K562 (cell line): ENCODE measurements around the gene IRX3. TPM values are rescaled to one million over a fixed set of nuclear protein-coding genes. Genes with fewer than 3 reads are reported as not detected.

Experiments
- ADNP ChIP-seq: fragments of 200-800 bp; sonication (Bioruptor generic); IDR thresholded peaks from 2 replicates; pipeline ENCODE4 v1.6.1; 2016; ENCODE audit warnings: missing genetic modification characterization, missing compliant biosample characterization
- CEBPG ChIP-seq, 3 experiments: fragments of 200-800 bp in 1 of 3; sonication (Bioruptor generic) in 1 of 3; sonication (generic) in 1 of 3; formaldehyde crosslinking in 1 of 3; IDR thresholded peaks in 2 of 3; conservative IDR thresholded peaks in 1 of 3; 2 replicates each; pipeline versions ENCODE4 v1.6.1 to v1.8.0; 2016 to 2022; ENCODE audit warnings: missing compliant biosample characterization in 2 of 3, missing genetic modification characterization in 2 of 3, mild to moderate bottlenecking in 1 of 3, missing genetic modification reagents in 1 of 3
- ELF2 ChIP-seq: fragments of 250-450 bp; sonication (Bioruptor Pico); IDR thresholded peaks from 2 replicates; pipeline ENCODE4 v1.5.0; 2021; ENCODE audit warnings: mild to moderate bottlenecking
- NCOA6 ChIP-seq: fragments of 450-650 bp; IDR thresholded peaks from 2 replicates; pipeline ENCODE4 v1.6.1; 2017; ENCODE audit warnings: mild to moderate bottlenecking
- POLR2A ChIP-seq: fragments of 450-650 bp; conservative IDR thresholded peaks from 2 replicates; pipeline ENCODE4 v1.6.1; 2016
- RAD21 ChIP-seq, 2 experiments: fragments of 250-450 bp in 1 of 2; fragments of 450-650 bp in 1 of 2; sonication (Bioruptor Pico) in 1 of 2; formaldehyde crosslinking in 1 of 2; IDR thresholded peaks in 1 of 2; conservative IDR thresholded peaks in 1 of 2; 2 replicates each; pipeline versions ENCODE4 v1.4.0 to v1.8.0; 2020 to 2022; ENCODE audit warnings: mild to moderate bottlenecking in 2 of 2, moderate library complexity in 1 of 2
- TBP ChIP-seq: optimal IDR thresholded peaks from 2 replicates; pipeline ENCODE3; 2011; ENCODE audit warnings: low read depth, low read length, improper control_type of control experiment
- ZBED1 ChIP-seq: IDR thresholded peaks from 2 replicates; pipeline ENCODE4 v1.6.1; 2014
- polyA plus RNA-seq, 8 experiments: library from polyadenylated mRNA; depleted of rRNA in 4 of 8; stranded (reverse) in 5 of 8; unstranded in 3 of 8; fragments of >200 nt; fragmentation: Nextera tagmentation in 2 of 8; fragmentation: Illumina TruSeq in 1 of 8; extraction: Ambion mirVana in 2 of 8; extraction: Trizol in 1 of 8; gene quantifications; 2 replicates each; pipeline versions ENCODE4 v1.2.1 to v1.2.3, GENCODE V29; 2011 to 2014; ENCODE audit warnings: inconsistent platforms in 1 of 8, missing spikeins in 1 of 8
- total RNA-seq, 7 experiments: library from RNA; depleted of rRNA in 6 of 7; stranded (reverse); fragments of >200 nt in 6 of 7; fragmentation: Illumina TruSeq in 2 of 7; extraction: Trizol in 2 of 7; gene quantifications; 2 replicates each; pipeline versions ENCODE4 v1.2.1 to v1.2.3, GENCODE V29; 2011 to 2021; ENCODE audit warnings: low replicate concordance in 1 of 7
- TF ChIP-seq, protein P1 (sequence below): IDR thresholded peaks from 2 replicates; pipeline ENCODE4 v1.6.1; 2014; ENCODE audit warnings: antibody characterized with exemption
- TF ChIP-seq, protein P2 (sequence below): fragments of 250-450 bp; sonication (Bioruptor Pico); IDR thresholded peaks from 2 replicates; pipeline ENCODE4 v1.9.0; 2021; ENCODE audit warnings: mild to moderate bottlenecking

IRX3 gene
- total and polyA plus RNA-seq, 9 of the 15 experiments (the other 6 are each of a cell fraction or from before 2014, with no cell fraction given): not detected

DNA sequence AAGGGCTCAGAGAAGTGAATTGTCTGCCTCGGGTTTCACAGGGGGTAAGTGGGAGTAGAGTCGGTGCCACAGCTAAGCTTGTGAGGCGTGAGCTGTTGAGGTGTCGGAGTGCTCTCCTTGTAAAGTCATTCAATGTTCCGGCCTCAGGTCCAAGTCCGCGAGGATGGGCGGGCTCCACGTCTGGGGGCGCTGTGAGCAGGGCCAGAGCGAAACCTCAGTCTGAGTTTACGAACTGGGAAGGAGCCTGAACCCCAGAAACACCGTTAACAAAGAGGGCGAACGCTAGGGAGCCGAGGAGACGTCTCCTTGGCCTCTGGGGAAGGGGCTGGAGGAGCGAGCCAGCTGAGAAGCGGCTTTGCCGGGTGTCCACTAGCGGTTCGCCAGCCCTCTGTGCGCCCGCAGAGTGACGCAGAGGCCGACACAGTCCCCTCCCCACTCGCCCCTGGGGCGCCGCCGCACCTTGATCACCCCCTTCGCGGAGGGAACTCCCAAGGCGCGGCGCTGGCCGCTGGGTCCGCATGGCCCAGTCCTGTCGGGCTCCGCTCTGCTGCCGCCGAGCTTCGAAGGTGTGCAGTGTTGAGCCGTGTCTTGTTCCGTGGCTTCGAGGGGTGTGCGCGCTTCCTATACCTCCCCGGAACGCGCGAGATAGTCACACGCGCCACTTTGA lies 4.9 kb downstream of the IRX3 start (continued):
- no peak for TF ChIP-seq NCOA6
- no peak for TF ChIP-seq ELF2 (CRISPR knock-in tag)
- no peak for TF ChIP-seq POLR2A
- TF ChIP-seq RAD21 (CRISPR knock-in tag; conservative IDR thresholded peaks at IDR 0.05 in 1 of 2, IDR thresholded peaks at IDR 0.05 in 1 of 2): no peak
- no peak for TF ChIP-seq TBP
- no peak for TF ChIP-seq ZBED1
- TF ChIP-seq CEBPG (CRISPR knock-in tag; IDR thresholded peaks at IDR 0.05): no peak
- no peak for TF ChIP-seq CEBPG (tag; conservative IDR thresholded peaks at IDR 0.05 in 1 of 2, IDR thresholded peaks at IDR 0.05 in 1 of 2)
- TF ChIP-seq ADNP (tag): no peak
- TF ChIP-seq, protein P1, sequence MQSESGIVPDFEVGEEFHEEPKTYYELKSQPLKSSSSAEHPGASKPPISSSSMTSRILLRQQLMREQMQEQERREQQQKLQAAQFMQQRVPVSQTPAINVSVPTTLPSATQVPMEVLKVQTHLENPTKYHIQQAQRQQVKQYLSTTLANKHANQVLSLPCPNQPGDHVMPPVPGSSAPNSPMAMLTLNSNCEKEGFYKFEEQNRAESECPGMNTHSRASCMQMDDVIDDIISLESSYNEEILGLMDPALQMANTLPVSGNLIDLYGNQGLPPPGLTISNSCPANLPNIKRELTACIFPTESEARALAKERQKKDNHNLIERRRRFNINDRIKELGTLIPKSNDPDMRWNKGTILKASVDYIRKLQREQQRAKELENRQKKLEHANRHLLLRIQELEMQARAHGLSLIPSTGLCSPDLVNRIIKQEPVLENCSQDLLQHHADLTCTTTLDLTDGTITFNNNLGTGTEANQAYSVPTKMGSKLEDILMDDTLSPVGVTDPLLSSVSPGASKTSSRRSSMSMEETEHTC: no peak
- TF ChIP-seq, protein P2, sequence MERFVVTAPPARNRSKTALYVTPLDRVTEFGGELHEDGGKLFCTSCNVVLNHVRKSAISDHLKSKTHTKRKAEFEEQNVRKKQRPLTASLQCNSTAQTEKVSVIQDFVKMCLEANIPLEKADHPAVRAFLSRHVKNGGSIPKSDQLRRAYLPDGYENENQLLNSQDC (CRISPR knock-in tag): no peak
- TF ChIP-seq, all 486 proteins: peak for 0
